K562 (cell line): ENCODE results near the gene TYW1. TPM values are rescaled to one million over a fixed set of nuclear protein-coding genes. Genes with fewer than 3 reads are reported as not detected.

ENCODE experiments used
- ATAC-seq: fragments of 200-7000 bp; cut with Tn5 transposase; 3 replicates; pipeline ENCODE4 v1.9.1; 2020; ENCODE audit warnings: moderate library complexity
- BruUV-seq: library from RNA; stranded (reverse); fragments of 400-500 nt; replicated peaks from 2 replicates; lab custom pipeline; 2021; lab: Mats Ljungman, UMichigan
- CTCF ChIA-PET: fragments of 300-600 bp; formaldehyde crosslinking; extraction: SDS; loops from one replicate; lab custom pipeline; 2021; ENCODE audit warnings: low intra/inter-chr PET ratio; lab: Yijun Ruan, JAX
- POLR2A ChIA-PET: fragments of 300-600, 350-650 bp; sonication (Branson Sonifier 250); formaldehyde crosslinking; extraction: SDS; loops from one replicate; lab custom pipeline; 2021; ENCODE audit warnings: antibody characterized with exemption, inconsistent platforms; lab: Yijun Ruan, JAX
- DNase-seq, 4 experiments: peaks; one replicate each; pipeline versions ENCODE4 v3.0.0 to v3.0.0-alpha.2; 2011 to 2018; ENCODE audit warnings: low spot score in 3 of 4, mixed read lengths in 3 of 4; ENCODE audit errors: extremely low read depth in 1 of 4
- FAIRE-seq: peaks from 2 replicates; lab custom pipeline; 2011; peaks lifted over from hg19 to GRCh38; lab: Jason Lieb, UNC
- H2AFZ ChIP-seq: 2 replicates; pipeline ENCODE4 v1.6.0; 2011; ENCODE audit warnings: low read depth, low read length, control low read depth, inconsistent platforms
- H3K27ac ChIP-seq: fragments of 200-600 bp; 3 replicates; pipeline ENCODE4 v1.8.0; 2011; ENCODE audit warnings: low read depth, mild to moderate bottlenecking, control low read depth, inconsistent platforms, low read length, moderate library complexity, mixed read lengths; ENCODE audit errors: extremely low read depth
- H3K27me3 ChIP-seq, 2 experiments: fragments of 300-600 bp in 1 of 2; 2 replicates in 1 of 2; 3 replicates in 1 of 2; pipeline versions ENCODE4 v1.6.0 to v1.8.0; 2011; ENCODE audit warnings: inconsistent platforms in 2 of 2, low read length in 2 of 2, mild to moderate bottlenecking in 1 of 2, mixed read lengths in 1 of 2, moderate library complexity in 1 of 2; ENCODE audit not compliant: control insufficient read depth in 2 of 2, insufficient read depth in 2 of 2
- H3K36me3 ChIP-seq: fragments of 300-600 bp; 3 replicates; pipeline ENCODE4 v1.8.0; 2011; ENCODE audit warnings: mild to moderate bottlenecking, low read length, inconsistent platforms; ENCODE audit not compliant: control insufficient read depth, insufficient read depth
- H3K4me1 ChIP-seq, 2 experiments: fragments of 200-600 bp in 1 of 2; replicated peaks in 1 of 2; 2 replicates in 1 of 2; 3 replicates in 1 of 2; pipeline versions ENCODE4 v1.5.1 to v1.8.0; 2011; ENCODE audit warnings: inconsistent platforms in 2 of 2, low read length in 2 of 2, mild to moderate bottlenecking in 1 of 2, mixed read lengths in 1 of 2, moderate library complexity in 1 of 2; ENCODE audit not compliant: control insufficient read depth in 2 of 2, insufficient read depth in 2 of 2
- H3K4me2 ChIP-seq: 2 replicates; pipeline ENCODE4 v1.6.1; 2011; ENCODE audit warnings: low read length, control low read depth, inconsistent platforms, mixed read lengths; ENCODE audit not compliant: insufficient read depth
- H3K4me3 ChIP-seq: fragments of 200-600 bp; sonication (generic), shearing (Covaris generic); 2 replicates; pipeline ENCODE4 v1.5.1; 2016; ENCODE audit warnings: control low read depth, inconsistent platforms
- H3K79me2 ChIP-seq: fragments of 200-600 bp; 3 replicates; pipeline ENCODE4 v1.8.0; 2011; ENCODE audit warnings: low read length, inconsistent platforms; ENCODE audit not compliant: control insufficient read depth, insufficient read depth
- H3K9ac ChIP-seq, 2 experiments: 2 replicates each; pipeline versions ENCODE4 v1.6.0 to v1.6.1; 2011; ENCODE audit warnings: low read depth in 2 of 2, low read length in 2 of 2, control low read depth in 1 of 2, inconsistent platforms in 1 of 2, mild to moderate bottlenecking in 1 of 2, mixed read lengths in 1 of 2; ENCODE audit not compliant: insufficient read depth in 1 of 2
- H3K9me1 ChIP-seq: one replicate; pipeline ENCODE4 v1.6.0; 2011; ENCODE audit warnings: inconsistent platforms, mild to moderate bottlenecking, low read length, moderate library complexity; ENCODE audit not compliant: control insufficient read depth, insufficient read depth
- H3K9me3 ChIP-seq: replicated peaks from 2 replicates; pipeline ENCODE4 v1.5.1; 2011; ENCODE audit warnings: low read depth, low read length, inconsistent platforms; ENCODE audit not compliant: control insufficient read depth, insufficient read depth
- H4K20me1 ChIP-seq: replicated peaks from 2 replicates; pipeline ENCODE4 v1.6.1; 2011; ENCODE audit warnings: low read length, inconsistent platforms, mixed read lengths; ENCODE audit not compliant: control insufficient read depth, insufficient read depth
- CBFB ChIP-seq: sonication (generic); formaldehyde crosslinking; IDR thresholded peaks from 2 replicates; pipeline ENCODE4 v1.4.0; 2020; ENCODE audit warnings: mild to moderate bottlenecking, missing genetic modification reagents
- ETS2 ChIP-seq: IDR thresholded peaks from 2 replicates; pipeline ENCODE4 v1.6.1; 2016; ENCODE audit warnings: borderline replicate concordance, missing genetic modification characterization, mild to moderate bottlenecking, moderate library complexity, missing compliant biosample characterization; ENCODE audit not compliant: poor library complexity, severe bottlenecking
- GMEB1 ChIP-seq: fragments of 250-450 bp; sonication (Bioruptor Pico); IDR thresholded peaks from 2 replicates; pipeline ENCODE4 v1.4.0; 2020; ENCODE audit warnings: mild to moderate bottlenecking
- NFIX ChIP-seq: fragments of 250-450 bp; sonication (Bioruptor Pico); IDR thresholded peaks from 2 replicates; pipeline ENCODE4 v1.4.0; 2020; ENCODE audit warnings: low read depth, mild to moderate bottlenecking, moderate library complexity
- NFXL1 ChIP-seq: fragments of 450-650 bp; formaldehyde crosslinking; IDR thresholded peaks from 2 replicates; pipeline ENCODE4 v1.4.0; 2021; ENCODE audit warnings: mild to moderate bottlenecking
- NR2C1 ChIP-seq, 2 experiments: fragments of 450-650 bp; IDR thresholded peaks; 2 replicates each; pipeline ENCODE4 v1.6.1; 2017; ENCODE audit warnings: mild to moderate bottlenecking in 2 of 2, antibody characterized with exemption in 1 of 2, inconsistent platforms in 1 of 2, missing compliant biosample characterization in 1 of 2, missing genetic modification characterization in 1 of 2
- PYGO2 ChIP-seq: fragments of 450-650 bp; IDR thresholded peaks from 2 replicates; pipeline ENCODE4 v1.6.1; 2016; ENCODE audit warnings: mild to moderate bottlenecking, missing genetic modification characterization, moderate library complexity, missing compliant biosample characterization
- SMARCC2 ChIP-seq: fragments of 450-650 bp; IDR thresholded peaks from 2 replicates; pipeline ENCODE4 v1.6.1; 2017; ENCODE audit warnings: antibody characterized with exemption, moderate library complexity, mild to moderate bottlenecking, low read depth
- ZC3H4 ChIP-seq: sonication (generic); formaldehyde crosslinking; IDR thresholded peaks from 2 replicates; pipeline ENCODE4 v1.9.0; 2021; ENCODE audit warnings: missing genetic modification reagents, borderline replicate concordance
- ZNF232 ChIP-seq: sonication (generic); formaldehyde crosslinking; IDR thresholded peaks from 2 replicates; pipeline ENCODE4 v1.8.0; 2022; ENCODE audit warnings: mild to moderate bottlenecking, missing genetic modification reagents
- ZNF277 ChIP-seq: fragments of 250-450 bp; sonication (Bioruptor Pico); IDR thresholded peaks from 2 replicates; pipeline ENCODE4 v1.8.0; 2022; ENCODE audit warnings: inconsistent platforms, mild to moderate bottlenecking, moderate library complexity, borderline replicate concordance
- WGBS: fragments of 100-300 bp; shearing (Covaris generic); methylation state at CpG from one replicate; pipeline ENCODE4 v1.1.6; 2016; ENCODE audit warnings: low coverage, mixed read lengths; ENCODE audit not compliant: insufficient coverage; ENCODE audit errors: missing lambda C conversion rate; 5-methylcytosine and 5-hydroxymethylcytosine counted together
- in situ Hi-C: fragments of 300-500 bp; cut with MboI; formaldehyde crosslinking; loops from 4 replicates; pipeline ENCODE4 v1.15.0; 2018; ENCODE audit warnings: inconsistent platforms, mixed read lengths
- intact Hi-C: fragments of 100-400 bp; cut with micrococcal nuclease; formaldehyde crosslinking; loops from 2 replicates; pipeline ENCODE4 v1.14.2; 2022
- polyA plus RNA-seq, 8 experiments: library from polyadenylated mRNA; depleted of rRNA in 4 of 8; stranded (reverse) in 5 of 8; unstranded in 3 of 8; fragments of >200 nt; fragmentation: Nextera tagmentation in 2 of 8; fragmentation: Illumina TruSeq in 1 of 8; extraction: Ambion mirVana in 2 of 8; extraction: Trizol in 1 of 8; gene quantifications; 2 replicates each; pipeline versions ENCODE4 v1.2.1 to v1.2.3, GENCODE V29; 2011 to 2014; ENCODE audit warnings: inconsistent platforms in 1 of 8, missing spikeins in 1 of 8
- total RNA-seq, 7 experiments: library from RNA; depleted of rRNA in 6 of 7; stranded (reverse); fragments of >200 nt in 6 of 7; fragmentation: Illumina TruSeq in 2 of 7; extraction: Trizol in 2 of 7; gene quantifications; 2 replicates each; pipeline versions ENCODE4 v1.2.1 to v1.2.3, GENCODE V29; 2011 to 2021; ENCODE audit warnings: low replicate concordance in 1 of 7
- TF ChIP-seq, protein P1 (sequence below): sonication (generic); formaldehyde crosslinking; IDR thresholded peaks from 2 replicates; pipeline ENCODE4 v1.9.0; 2022; ENCODE audit warnings: mild to moderate bottlenecking, missing genetic modification reagents
- TF ChIP-seq, protein P2 (sequence below): IDR thresholded peaks from 2 replicates; pipeline ENCODE4 v1.6.1; 2011; ENCODE audit warnings: borderline replicate concordance, low read depth, mild to moderate bottlenecking, moderate library complexity, low read length; ENCODE audit not compliant: insufficient read depth, poor library complexity, severe bottlenecking

Gene TYW1
- total and polyA plus RNA-seq, 9 of the 15 experiments (the other 6 are each of a cell fraction or from before 2014, with no cell fraction given), result 17.4 to 32.0 (median 26.2) TPM

GRCh38 chr7:66960192-66960591 is 36.4 kb upstream of the TYW1 start:
- no peaks in the 10 kb centered on the region for H3K4me1 ChIP-seq
- no peak overlapping the region for H3K4me2 ChIP-seq
- no TSS peak for BruUV-seq
- in situ Hi-C loops, result no loop called here
- H3K9ac ChIP-seq, result no peak overlapping the region
- H3K9me1 ChIP-seq, result no peaks in the 10 kb centered on the region
- no peak for FAIRE-seq
- no peak for DNase-seq
- H3K36me3 ChIP-seq, result peaks cover 40% of the 10 kb centered on the region
- H3K27me3 ChIP-seq, result no peaks in the 10 kb centered on the region
- TF ChIP-seq, protein P1, sequence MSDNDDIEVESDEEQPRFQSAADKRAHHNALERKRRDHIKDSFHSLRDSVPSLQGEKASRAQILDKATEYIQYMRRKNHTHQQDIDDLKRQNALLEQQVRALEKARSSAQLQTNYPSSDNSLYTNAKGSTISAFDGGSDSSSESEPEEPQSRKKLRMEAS (CRISPR knock-in tag), result no peak
- no peak for TF ChIP-seq ZNF277 (CRISPR knock-in tag)
- no peak for TF ChIP-seq CBFB (CRISPR knock-in tag)
- no peak for TF ChIP-seq ETS2 (tag)
- no peak for TF ChIP-seq PYGO2 (tag)
- TF ChIP-seq NFIX (CRISPR knock-in tag), result no peak
- no peak for TF ChIP-seq GMEB1 (CRISPR knock-in tag)
- no peak for TF ChIP-seq SMARCC2
- TF ChIP-seq, protein P2, sequence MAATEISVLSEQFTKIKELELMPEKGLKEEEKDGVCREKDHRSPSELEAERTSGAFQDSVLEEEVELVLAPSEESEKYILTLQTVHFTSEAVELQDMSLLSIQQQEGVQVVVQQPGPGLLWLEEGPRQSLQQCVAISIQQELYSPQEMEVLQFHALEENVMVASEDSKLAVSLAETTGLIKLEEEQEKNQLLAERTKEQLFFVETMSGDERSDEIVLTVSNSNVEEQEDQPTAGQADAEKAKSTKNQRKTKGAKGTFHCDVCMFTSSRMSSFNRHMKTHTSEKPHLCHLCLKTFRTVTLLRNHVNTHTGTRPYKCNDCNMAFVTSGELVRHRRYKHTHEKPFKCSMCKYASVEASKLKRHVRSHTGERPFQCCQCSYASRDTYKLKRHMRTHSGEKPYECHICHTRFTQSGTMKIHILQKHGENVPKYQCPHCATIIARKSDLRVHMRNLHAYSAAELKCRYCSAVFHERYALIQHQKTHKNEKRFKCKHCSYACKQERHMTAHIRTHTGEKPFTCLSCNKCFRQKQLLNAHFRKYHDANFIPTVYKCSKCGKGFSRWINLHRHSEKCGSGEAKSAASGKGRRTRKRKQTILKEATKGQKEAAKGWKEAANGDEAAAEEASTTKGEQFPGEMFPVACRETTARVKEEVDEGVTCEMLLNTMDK, result no peak
- no peak for TF ChIP-seq ZC3H4 (CRISPR knock-in tag)
- no peak for TF ChIP-seq ZNF232 (CRISPR knock-in tag)
- no peak for TF ChIP-seq NR2C1 (IDR thresholded peaks at IDR 0.05)
- TF ChIP-seq NR2C1 (tag; IDR thresholded peaks at IDR 0.05), result no peak
- TF ChIP-seq NFXL1 (CRISPR knock-in tag), result no peak
- H3K27ac ChIP-seq, result no peak overlapping the region
- no peaks in the 10 kb centered on the region for H3K9me3 ChIP-seq
- CTCF ChIA-PET, result no interaction called here
- no peak overlapping the region for H2AFZ ChIP-seq
- 69% methylated on average over 4 of the region's 4 CpGs for WGBS
- H3K4me3 ChIP-seq, result no peak overlapping the region
- intact Hi-C loops, result no loop called here
- POLR2A ChIA-PET, result interaction anchor here (0.7 kb wide), 2 partner anchors 8 to 28 kb away, joined by 3 read pairs; no protein-coding TSS in a partner anchor
- H3K79me2 ChIP-seq, result no peaks in the 10 kb centered on the region
- H4K20me1 ChIP-seq, result no peaks in the 10 kb centered on the region
- ATAC-seq, result no peak
